IPS-18c (cell line): ENCODE results near the gene ZBED2.

Experiments used
- H3K4me3 ChIP-seq: 2 replicates; pipeline ENCODE4 v1.7.0; 2013; ENCODE audit warnings: low read depth, mild to moderate bottlenecking, low read length, moderate library complexity; ENCODE audit not compliant: insufficient read depth
- H3K9me3 ChIP-seq: one replicate; pipeline ENCODE4 v1.6.1; 2013; ENCODE audit warnings: mild to moderate bottlenecking, low read length, moderate library complexity; ENCODE audit not compliant: control insufficient read depth, insufficient read depth

The ZBED2 gene

DNA sequence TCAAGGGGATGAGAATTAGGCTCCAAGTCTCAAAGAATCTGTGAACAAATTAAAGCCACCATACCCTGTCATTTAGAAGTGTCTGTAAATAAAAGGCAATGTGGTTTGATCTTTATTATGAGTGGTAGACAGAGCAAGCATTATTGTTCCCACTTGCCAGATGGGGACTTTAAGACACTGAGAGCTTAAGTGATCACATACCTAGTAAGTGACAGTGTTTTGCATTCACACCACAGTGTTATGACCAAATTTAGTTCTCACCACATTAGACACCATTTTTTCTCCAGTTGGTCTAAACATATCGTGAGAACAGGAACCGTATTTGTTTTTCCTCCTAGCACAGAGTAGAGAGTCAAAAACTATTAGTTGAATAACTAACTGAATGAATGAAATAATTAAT lies 13.2 kb upstream of the ZBED2 start:
- H3K9me3 ChIP-seq, result no peaks in the 10 kb centered on the region
- H3K4me3 ChIP-seq, result no peak overlapping the region

DNA sequence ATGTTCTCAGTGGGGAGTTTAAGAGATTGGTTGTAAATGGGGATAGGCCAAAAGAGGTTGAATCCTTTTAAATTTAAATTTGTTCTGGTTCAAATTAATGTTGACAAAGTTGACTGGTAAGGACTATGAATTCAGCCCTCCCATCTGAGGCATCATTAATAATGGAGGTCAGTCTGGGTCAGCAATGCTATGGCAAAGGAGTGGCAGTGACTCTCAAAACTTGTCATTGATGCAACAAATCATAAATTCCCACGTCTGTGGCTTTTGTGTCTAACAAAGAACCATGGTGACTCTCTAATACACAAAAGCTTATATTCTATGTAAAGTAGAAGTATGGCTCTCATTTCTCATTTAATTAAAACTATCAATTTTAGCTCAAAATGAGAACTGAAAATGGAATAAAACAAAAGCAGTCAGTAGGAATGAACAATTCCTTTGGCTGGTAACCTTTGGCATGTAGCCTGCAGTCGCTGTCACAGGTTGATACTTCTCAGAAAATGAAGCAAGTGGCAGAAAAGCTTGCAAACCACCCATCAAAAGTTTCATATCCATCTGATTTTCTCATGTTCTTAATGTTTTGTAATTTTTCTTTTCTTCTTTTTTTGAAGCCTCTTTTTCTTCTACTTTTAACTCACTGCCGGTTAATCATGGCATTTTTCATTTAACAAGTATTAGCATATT lies 12.2 kb upstream of the ZBED2 start:
- Histone ChIP-seq H3K9me3 (no peaks in the 10 kb centered on the region), H3K4me3 (no peak overlapping the region)

DNA sequence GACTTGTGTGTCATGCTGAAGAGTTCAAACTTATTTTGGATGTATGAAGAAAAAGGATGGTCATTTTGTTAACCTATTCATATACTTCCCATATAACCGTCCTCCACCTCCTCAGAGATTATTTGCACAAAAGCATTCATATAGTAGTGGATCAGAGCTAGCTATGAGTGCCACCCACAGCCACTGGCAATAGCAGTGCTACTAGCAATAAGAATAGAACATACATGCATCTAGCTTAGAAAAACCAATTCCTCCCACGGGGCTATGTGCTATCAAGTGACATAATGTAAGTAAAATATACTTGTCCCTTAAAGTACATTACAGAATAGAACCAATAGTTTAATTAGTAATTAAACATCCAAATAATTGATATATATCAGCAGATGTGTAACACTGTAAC lies 10.3 kb upstream of the ZBED2 start:
- Histone ChIP-seq H3K9me3 (no peaks in the 10 kb centered on the region), H3K4me3 (no peak overlapping the region)

DNA sequence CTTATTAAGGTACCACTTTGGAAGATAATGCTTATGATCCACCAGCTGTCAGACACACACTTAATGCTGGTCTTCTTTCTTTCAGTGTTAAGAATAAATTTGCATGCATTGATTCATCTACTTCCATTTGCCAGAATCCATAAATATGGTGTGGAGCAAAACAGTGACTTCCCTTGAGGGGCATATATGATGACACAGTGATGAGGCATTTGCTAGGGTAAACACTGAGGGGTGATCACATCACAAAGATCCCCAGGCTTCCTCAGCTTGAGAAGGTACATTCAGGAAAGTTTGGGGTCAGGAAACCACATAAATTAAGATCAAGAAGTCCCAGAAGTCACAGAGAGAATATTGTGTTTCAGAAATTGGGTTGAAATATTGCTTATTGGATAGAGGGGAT lies 9.9 kb upstream of the ZBED2 start:
- Histone ChIP-seq H3K9me3 (no peaks in the 10 kb centered on the region), H3K4me3 (no peak overlapping the region)

DNA sequence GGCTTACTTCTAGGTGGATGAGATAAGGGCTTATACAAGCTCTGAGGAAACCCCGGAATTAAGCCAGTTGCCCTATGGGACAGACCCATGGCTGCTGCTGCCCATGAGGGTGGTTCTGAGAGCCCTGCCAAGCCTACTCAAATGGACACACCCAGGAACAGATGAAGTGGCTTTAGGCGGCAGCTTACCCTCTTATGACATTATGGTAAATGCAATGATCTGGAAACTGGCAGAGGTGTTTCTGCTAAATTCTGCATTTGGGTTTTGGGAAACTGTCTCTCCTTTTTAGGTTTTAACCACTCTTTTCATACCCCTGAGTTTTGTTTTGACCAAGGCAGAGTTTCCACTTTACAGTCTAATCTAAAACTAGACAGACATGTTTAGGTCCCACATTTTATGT lies 9.0 kb upstream of the ZBED2 start:
- H3K9me3 ChIP-seq, result no peaks in the 10 kb centered on the region
- H3K4me3 ChIP-seq, result no peak overlapping the region

DNA sequence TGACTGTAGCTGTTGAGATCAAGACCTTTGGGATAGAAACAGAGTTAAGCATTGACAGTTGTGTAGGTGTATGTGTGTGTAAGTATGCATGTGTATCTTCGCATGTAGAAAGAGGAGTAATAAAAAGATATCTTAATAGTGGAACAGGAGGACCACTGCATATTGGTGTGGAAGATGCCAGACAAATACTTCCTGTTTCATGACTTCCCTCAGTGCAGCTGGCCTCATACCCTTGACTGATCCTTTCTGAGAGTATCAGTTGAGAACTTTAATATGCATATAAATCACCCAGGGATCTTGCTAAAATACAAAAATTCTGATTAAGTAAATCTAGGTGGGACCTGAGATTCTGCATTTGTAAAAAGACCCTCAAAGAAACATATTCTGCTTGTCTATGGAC lies 8.5 kb upstream of the ZBED2 start:
- H3K4me3 ChIP-seq, result no peak overlapping the region
- H3K9me3 ChIP-seq, result no peaks in the 10 kb centered on the region

DNA sequence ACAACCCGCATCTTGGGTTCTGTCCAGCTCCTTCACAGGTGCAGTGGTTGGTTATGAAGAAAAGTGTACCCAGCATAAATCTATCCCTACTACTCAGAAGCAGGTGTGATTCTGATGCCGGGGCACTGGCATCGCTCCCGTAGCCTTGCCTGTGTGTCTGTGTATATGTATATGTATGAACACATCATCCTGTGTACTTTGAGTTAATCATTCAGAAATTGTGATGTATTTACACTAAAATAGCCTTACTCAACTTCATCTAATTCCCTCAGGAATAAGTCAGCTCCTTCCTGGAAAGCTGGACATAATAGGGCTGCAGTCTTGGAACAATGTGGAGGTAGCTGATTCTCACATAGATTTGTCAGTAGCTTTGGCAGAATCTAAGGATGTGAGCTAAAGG lies 6.7 kb upstream of the ZBED2 start:
- Histone ChIP-seq H3K9me3 (no peaks in the 10 kb centered on the region), H3K4me3 (no peak overlapping the region)

DNA sequence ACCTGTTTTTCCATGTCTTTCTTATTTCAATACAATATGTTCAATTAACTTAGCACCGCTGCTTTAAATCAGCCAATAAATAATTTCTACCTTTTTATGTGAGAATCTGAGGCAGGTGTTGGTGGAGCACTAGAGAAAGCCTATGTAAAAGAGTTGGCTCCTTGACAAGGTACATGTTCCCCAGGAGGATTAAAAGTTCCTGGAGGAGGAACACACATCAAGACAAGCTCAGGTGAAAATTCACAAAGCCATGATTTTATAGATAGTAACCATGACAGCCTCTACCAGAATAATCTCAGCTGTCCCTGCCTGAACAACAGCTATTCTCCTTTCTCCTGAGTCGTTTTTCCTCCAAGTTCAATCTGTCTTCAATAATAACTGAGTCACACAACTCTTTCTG lies 3.4 kb upstream of the ZBED2 start:
- no peak overlapping the region for H3K4me3 ChIP-seq

DNA sequence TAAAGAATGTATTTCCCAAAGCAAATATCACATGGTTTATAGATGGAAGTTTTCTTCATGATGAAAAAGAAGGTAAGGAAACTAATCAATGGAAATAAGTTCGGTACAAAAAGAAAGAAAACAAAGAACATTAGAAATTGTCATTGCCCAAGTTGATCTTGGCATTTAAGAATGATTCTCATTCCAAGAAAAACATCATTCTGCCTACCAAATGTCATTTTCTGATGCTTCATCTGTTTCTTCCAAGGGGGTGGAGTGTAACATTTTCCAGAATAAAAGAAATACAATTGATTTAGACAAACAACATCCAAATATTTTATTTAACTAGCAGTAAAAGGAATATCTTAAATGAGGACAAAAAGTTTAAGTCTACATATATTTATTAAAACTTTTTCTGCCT lies 3.0 kb upstream of the ZBED2 start:
- H3K4me3 ChIP-seq, result no peak overlapping the region
- H3K9me3 ChIP-seq, result no peaks in the 10 kb centered on the region

More for the DNA sequence above, 3.4 kb upstream of the ZBED2 start:
- H3K9me3 ChIP-seq, result no peaks in the 10 kb centered on the region

DNA sequence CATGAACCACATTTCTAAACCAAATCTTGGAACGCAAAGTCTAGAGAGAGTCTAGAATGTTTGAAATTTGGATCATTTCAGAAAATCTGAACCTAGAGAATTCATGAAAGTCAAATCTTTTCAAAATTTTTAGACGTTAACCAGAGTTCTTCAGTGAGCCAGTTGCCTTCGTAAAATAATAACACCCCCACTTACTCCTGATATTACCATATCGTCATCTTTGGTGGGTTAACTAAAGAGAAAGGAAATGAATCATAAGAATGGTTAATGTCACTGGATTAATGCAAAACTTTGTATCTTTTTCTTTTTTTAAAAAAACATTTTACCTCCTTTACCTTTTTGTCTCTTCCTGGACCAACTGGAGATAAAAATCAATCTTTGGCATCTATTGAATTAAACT lies 1.2 kb upstream of the ZBED2 start:
- H3K9me3 ChIP-seq, result no peaks in the 10 kb centered on the region

DNA sequence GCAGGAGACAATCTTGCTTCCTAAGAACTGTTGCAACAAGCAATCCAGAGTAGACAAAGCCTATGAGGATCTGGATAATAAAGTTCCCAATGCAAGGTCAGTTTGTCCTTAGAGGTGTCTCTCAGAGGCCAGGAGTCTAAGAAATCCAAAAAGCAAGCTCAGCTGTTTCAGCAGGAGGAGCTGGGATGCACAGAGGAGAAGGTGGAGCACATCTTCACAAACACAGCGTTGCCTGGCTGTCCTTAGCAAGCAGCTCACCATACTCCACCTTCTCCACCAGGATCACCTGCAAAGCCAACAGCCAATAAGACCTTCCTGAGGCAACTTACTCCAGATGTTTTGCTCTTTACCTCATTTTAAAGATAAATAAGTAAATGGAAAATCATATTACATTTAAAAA lies 365 bp downstream of the ZBED2 start:
- Histone ChIP-seq H3K9me3 (no peaks in the 10 kb centered on the region), H3K4me3 (no peak overlapping the region)

More for the DNA sequence above, 1.2 kb upstream of the ZBED2 start:
- no peak overlapping the region for H3K4me3 ChIP-seq

DNA sequence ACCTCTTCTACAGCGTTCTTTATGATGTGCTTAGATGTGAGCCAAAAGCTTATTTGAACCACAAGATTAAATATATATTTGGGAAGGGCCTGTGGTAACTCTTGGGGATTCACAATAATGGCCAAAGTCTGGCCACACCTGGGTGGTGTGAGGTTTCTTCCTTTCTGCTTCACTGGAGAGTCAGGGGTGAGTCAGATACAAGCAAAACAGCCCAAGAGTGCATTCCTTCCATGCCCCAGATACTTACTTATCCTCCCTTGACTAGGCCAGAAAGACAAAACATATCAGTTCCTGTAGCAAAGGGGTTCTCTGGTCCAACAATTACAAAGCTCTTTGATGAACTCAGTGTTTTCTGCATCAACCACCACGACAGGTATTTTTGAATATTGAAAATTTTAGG lies 941 bp downstream of the ZBED2 start:
- Histone ChIP-seq H3K4me3 (no peak overlapping the region), H3K9me3 (no peaks in the 10 kb centered on the region)

DNA sequence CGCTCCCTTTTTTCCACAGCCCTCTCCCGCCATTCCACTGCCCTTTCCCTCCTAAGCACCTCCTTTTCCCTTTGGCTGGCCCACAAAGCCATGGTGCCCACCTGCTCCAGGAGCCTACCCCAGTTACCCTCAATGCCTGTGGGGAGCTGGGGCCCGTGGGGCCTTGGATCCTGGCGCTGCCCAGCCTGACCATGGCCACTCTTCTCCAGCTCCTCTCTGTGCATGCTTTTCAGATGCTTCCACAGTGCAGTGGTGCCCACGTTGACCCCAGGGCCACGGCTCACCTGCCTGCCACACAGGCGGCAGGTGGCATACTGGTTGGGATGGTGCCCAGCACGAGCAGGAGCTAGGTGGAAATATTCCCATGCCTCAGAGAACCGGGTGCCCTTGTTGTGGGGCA lies 1.5 kb downstream of the ZBED2 start:
- H3K9me3 ChIP-seq, result no peaks in the 10 kb centered on the region
- H3K4me3 ChIP-seq, result no peak overlapping the region

DNA sequence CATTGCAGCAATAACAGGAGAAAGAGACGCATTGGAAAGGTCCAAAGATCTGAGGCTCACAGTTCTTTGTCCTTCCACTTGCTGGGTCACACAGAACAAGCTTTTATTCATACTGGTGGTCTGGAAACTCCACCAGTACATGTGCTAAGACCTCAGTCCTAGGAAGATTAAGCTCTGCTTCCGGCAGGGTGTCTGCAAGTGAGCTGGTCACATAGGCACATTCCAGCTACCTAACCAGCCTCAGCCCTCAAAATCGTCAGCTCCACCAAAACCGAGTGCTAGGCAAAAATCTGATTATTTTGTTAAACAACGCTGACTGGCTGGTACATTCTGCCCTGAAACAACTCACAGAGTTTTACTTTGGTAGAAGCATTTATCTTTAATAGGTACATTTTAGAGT lies 2.2 kb downstream of the ZBED2 start:
- Histone ChIP-seq H3K9me3 (no peaks in the 10 kb centered on the region), H3K4me3 (no peak overlapping the region)

DNA sequence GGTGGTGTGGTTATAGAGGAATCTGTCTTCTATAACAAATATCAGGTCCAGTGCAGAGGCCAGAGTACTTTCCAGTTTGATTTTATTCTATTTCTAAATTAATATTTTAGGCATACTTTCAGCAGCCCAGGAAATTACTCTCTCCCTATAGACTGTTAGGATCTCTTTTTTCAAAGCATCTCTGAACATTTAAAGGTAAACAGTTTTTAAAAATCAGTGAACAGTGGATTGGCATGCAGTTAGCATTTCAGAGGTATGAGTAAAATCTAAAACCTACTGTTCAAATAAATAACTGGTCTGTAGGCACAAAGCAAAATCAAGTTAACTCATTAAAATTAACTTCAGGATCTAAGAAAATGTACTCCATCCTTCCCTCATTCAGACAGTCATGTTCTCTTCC lies 3.0 kb downstream of the ZBED2 start:
- Histone ChIP-seq H3K4me3 (no peak overlapping the region), H3K9me3 (no peaks in the 10 kb centered on the region)

DNA sequence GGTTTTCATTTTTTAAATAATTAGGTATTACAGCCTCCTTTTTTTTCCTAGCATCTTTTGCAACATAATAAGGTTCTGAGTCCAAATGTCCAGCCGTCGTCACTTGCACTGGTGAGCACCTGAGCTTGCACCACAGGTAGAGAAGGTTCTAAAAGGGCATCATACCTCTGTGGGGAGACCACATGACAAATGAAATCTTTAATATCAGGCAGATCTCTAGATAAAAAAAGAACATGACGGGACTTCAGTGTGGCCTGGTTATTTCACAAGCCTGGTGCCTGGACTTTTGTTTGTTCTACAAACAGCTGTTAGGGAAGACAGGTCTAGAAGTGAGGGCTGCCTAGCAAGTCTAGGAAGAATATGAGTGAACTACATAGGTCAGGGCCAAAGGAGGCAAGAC lies 3.6 kb downstream of the ZBED2 start:
- no peaks in the 10 kb centered on the region for H3K9me3 ChIP-seq

DNA sequence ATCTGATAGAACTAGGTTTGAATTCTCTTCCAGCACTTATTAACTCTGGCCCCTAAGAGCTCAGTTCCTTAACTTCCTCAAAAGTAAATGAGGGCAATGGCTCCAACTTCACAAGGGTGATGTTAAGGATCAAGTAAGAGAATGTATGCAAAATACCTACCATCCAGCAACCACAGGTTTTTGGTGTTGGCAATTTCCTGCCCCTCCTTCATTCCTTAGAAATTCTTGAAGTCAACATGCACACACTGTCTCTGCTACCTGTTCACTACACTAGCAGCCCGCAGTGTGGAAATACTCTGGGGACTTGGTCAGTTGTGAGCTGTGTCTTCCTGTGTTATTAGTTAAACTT lies 5.0 kb downstream of the ZBED2 start:
- Histone ChIP-seq H3K4me3 (no peak overlapping the region), H3K9me3 (no peaks in the 10 kb centered on the region)

More for the DNA sequence above, 3.6 kb downstream of the ZBED2 start:
- no peak overlapping the region for H3K4me3 ChIP-seq

DNA sequence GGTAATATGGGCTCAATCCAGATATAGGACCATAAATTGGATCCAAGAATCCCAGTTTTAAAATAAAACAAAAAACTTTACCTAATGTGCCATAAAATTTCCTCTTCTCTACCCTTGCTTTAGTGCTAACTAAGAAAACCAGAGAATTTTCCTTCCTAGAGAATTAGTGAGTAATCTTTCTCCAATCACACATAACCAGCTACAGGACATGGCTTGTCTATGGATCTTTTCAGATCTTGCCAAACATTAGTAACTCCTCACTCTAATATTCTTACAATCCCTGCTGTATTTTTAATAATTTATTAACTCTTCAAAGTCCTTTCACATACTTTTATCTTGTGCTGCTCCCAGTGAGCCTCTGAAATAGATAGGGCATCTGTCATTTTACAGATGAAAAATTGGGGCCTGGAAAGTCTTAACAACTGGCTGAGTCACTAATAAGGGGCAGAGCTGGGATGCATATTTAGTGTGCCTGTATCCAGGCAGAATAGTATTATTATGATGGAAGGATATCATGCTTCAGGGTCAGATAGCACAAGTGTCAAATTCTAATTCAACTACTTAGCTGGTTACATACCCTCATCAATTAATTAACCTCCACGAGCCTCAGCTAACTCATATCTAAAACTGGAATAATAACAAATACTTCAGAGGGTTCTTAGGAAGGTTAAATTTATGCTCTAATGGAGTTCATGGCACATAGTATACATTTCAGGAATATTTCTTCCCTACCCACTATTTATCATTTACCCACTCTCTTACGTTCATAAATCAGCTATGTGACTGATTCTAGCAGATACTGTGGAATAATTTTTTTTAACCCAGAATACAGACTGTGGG lies 5.6 kb downstream of the ZBED2 start:
- Histone ChIP-seq H3K9me3 (no peaks in the 10 kb centered on the region), H3K4me3 (no peak overlapping the region)

DNA sequence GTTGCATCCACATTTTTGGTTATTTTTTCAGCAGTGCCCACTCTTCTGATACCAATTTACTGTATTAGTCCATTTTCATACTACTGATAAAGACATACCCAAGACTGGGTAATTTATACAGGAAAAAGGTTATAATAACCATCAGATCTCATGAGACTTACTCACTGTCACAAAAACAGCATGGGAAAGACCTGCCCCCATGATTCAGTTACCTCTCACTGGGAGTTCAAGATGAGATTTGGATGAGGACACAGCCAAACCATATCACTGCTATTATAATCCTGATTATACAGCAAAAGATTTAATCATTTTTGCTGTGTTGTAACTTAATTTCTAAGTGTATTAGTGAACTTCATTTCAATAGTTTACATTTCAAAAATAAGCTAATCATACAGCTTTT lies 6.6 kb downstream of the ZBED2 start:
- Histone ChIP-seq H3K4me3 (no peak overlapping the region), H3K9me3 (no peaks in the 10 kb centered on the region)
